Natural killer cell (primary cell): Measurements from ENCODE around the gene BBS1. TPM values are rescaled to one million over a fixed set of nuclear protein-coding genes. Genes with fewer than 3 reads are reported as not detected.

ENCODE experiments used
- ATAC-seq, 3 donors: fragments of 150-1000 bp in 2 of 3; fragments of 200-7000 bp in 1 of 3; cut with Tn5 transposase; 1 replicate in 1 of 3; 2 replicates in 2 of 3; pipeline ENCODE4 v1.10.0; 2021; ENCODE audit warnings: mild to moderate bottlenecking in 2 of 3, moderate library complexity in 2 of 3
- DNase-seq, 2 donors: peaks; one replicate each; pipeline versions ENCODE4 v3.0.0 to v3.0.0-alpha.2; 2013 to 2021; ENCODE audit warnings: mixed read lengths in 1 of 2
- H3K27ac ChIP-seq: one replicate; pipeline ENCODE4 v1.5.1; 2013; ENCODE audit warnings: mild to moderate bottlenecking, low read length
- H3K27me3 ChIP-seq: one replicate; pipeline ENCODE4 v1.6.1; 2013; ENCODE audit warnings: low read length; ENCODE audit not compliant: control insufficient read depth, insufficient read depth
- H3K36me3 ChIP-seq: one replicate; pipeline ENCODE4 v1.6.1; 2013; ENCODE audit warnings: low read length; ENCODE audit not compliant: control insufficient read depth, insufficient read depth
- H3K4me1 ChIP-seq: one replicate; pipeline ENCODE4 v1.6.1; 2013; ENCODE audit warnings: low read length; ENCODE audit not compliant: control insufficient read depth, insufficient read depth
- H3K4me3 ChIP-seq: one replicate; pipeline ENCODE4 v1.5.1; 2013; ENCODE audit warnings: low read length
- H3K9me3 ChIP-seq: one replicate; pipeline ENCODE4 v1.6.1; 2013; ENCODE audit warnings: low read length; ENCODE audit not compliant: control insufficient read depth, insufficient read depth
- H3K27ac Mint-ChIP-seq, 2 donors: one replicate each; pipeline ENCODE4 v1.8.0; 2022; ENCODE audit warnings: mild to moderate bottlenecking in 2 of 2, mixed read lengths in 2 of 2, moderate library complexity in 1 of 2
- H3K27me3 Mint-ChIP-seq, 2 donors: one replicate each; pipeline ENCODE4 v1.8.0; 2022; ENCODE audit warnings: low read depth in 2 of 2, mixed read lengths in 2 of 2
- H3K36me3 Mint-ChIP-seq: one replicate; pipeline ENCODE4 v1.8.0; 2022; ENCODE audit warnings: mixed read lengths
- H3K4me1 Mint-ChIP-seq, 2 donors: one replicate each; pipeline ENCODE4 v1.8.0; 2022; ENCODE audit warnings: mixed read lengths in 2 of 2
- H3K4me3 Mint-ChIP-seq: one replicate; pipeline ENCODE4 v1.8.0; 2022; ENCODE audit warnings: mild to moderate bottlenecking, moderate library complexity, mixed read lengths
- H3K9me3 Mint-ChIP-seq, 2 donors: one replicate each; pipeline ENCODE4 v1.8.0; 2022; ENCODE audit warnings: mixed read lengths in 2 of 2
- WGBS: methylation state at CpG from one replicate; pipeline ENCODE4 v1.1.7; 2013; ENCODE audit warnings: missing lambda C conversion rate; ENCODE audit not compliant: insufficient coverage; 5-methylcytosine and 5-hydroxymethylcytosine counted together
- intact Hi-C: fragments of 100-400 bp; cut with micrococcal nuclease; formaldehyde crosslinking; loops from one replicate; pipeline ENCODE4 v1.14.2; 2022
- total RNA-seq, 4 donors: library from RNA; stranded (reverse); fragments of 120-200 nt in 1 of 4; gene quantifications; one replicate each; pipeline versions ENCODE4 v1.2.3 to v1.2.4, GENCODE V29; 2013 to 2022
- TF ChIP-seq, protein P1 (sequence below): fragments of 200-600 bp; IDR thresholded peaks from one replicate; pipeline ENCODE4 v1.8.0; 2022; ENCODE audit warnings: antibody characterized with exemption

Gene BBS1
- total RNA-seq, 3 donors from 2014 or later (not counting 1 experiment from before 2014, with no cell fraction given), result 12.5 to 22.5 (median 18.1) TPM

DNA sequence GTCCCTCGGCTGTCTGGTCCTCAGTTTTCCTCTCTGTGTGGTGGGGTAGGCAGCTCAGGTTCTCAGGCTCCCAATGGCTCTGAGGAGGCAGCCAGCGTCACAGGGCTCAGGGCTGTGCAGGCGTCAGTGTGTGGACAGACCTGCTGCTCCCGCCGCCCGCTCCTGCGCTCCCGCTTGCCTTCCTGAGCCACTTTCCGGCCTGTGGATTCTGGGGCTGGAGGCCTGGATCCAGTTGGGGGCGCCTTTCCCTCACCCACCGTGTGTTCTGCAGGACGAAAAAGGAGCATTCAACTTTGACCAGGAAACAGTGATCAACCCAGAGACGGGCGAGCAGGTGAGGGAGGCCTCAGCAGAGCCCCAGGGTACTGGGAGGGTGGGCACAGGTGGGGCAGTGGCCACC, 15.5 kb upstream of the BBS1 start:
- DNase-seq (no peak), ATAC-seq (no peak)
- no peaks in the 10 kb centered on the region for H3K27me3 ChIP-seq
- TF ChIP-seq, protein P1, sequence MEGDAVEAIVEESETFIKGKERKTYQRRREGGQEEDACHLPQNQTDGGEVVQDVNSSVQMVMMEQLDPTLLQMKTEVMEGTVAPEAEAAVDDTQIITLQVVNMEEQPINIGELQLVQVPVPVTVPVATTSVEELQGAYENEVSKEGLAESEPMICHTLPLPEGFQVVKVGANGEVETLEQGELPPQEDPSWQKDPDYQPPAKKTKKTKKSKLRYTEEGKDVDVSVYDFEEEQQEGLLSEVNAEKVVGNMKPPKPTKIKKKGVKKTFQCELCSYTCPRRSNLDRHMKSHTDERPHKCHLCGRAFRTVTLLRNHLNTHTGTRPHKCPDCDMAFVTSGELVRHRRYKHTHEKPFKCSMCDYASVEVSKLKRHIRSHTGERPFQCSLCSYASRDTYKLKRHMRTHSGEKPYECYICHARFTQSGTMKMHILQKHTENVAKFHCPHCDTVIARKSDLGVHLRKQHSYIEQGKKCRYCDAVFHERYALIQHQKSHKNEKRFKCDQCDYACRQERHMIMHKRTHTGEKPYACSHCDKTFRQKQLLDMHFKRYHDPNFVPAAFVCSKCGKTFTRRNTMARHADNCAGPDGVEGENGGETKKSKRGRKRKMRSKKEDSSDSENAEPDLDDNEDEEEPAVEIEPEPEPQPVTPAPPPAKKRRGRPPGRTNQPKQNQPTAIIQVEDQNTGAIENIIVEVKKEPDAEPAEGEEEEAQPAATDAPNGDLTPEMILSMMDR, result no peak
- Mint-ChIP-seq H3K36me3 (no peaks in the 10 kb centered on the region), H3K9me3 (no peaks in the 10 kb centered on the region), H3K4me1 (no peaks in the 10 kb centered on the region), H3K4me3 (no peak overlapping the region), H3K27ac (no peak overlapping the region), H3K27me3 (no peaks in the 10 kb centered on the region)
- H3K4me1 ChIP-seq, result no peaks in the 10 kb centered on the region
- intact Hi-C loops, result no loop called here
- no peaks in the 10 kb centered on the region for H3K9me3 ChIP-seq
- no peak overlapping the region for H3K4me3 ChIP-seq
- no peak overlapping the region for H3K27ac ChIP-seq
- peaks cover 48% of the 10 kb centered on the region for H3K36me3 ChIP-seq
- 94% methylated on average over 14 of the region's 14 CpGs for WGBS

DNA sequence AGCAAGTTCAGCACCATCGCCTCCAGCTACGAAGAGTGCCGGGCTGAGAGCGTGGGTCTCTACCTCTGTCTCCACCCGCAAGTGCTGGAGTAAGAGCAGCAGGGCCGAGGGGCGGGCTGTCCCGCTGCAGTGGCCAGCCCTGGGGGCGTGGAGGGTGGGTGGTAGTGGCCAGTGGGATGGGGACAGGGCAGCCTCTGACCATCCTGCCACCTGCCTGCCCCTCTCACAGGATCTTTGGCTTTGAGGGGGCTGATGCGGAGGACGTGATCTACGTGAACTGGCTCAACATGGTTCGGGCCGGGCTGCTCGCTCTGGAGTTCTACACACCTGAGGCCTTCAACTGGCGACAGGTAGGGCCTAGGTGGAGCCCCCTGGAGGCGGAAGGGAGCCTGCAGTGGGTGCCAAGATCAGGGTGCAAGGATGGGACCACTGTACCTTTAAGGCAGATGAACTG, 15.0 kb upstream of the BBS1 start:
- ATAC-seq (no peak), DNase-seq (no peak)
- H3K27ac ChIP-seq, result no peak overlapping the region
- no peaks in the 10 kb centered on the region for H3K36me3 Mint-ChIP-seq
- H3K27me3 Mint-ChIP-seq, result no peaks in the 10 kb centered on the region
- no peaks in the 10 kb centered on the region for H3K9me3 Mint-ChIP-seq
- no peaks in the 10 kb centered on the region for H3K9me3 ChIP-seq
- 96% methylated on average over 17 of the region's 17 CpGs for WGBS
- no peaks in the 10 kb centered on the region for H3K27me3 ChIP-seq
- H3K4me3 ChIP-seq, result no peak overlapping the region
- no peak overlapping the region for H3K27ac Mint-ChIP-seq
- TF ChIP-seq, protein P1, result no peak
- H3K4me3 Mint-ChIP-seq, result no peak overlapping the region
- no peaks in the 10 kb centered on the region for H3K4me1 Mint-ChIP-seq
- H3K4me1 ChIP-seq, result no peaks in the 10 kb centered on the region
- peaks cover 47% of the 10 kb centered on the region for H3K36me3 ChIP-seq
- intact Hi-C loops, result no loop called here

DNA sequence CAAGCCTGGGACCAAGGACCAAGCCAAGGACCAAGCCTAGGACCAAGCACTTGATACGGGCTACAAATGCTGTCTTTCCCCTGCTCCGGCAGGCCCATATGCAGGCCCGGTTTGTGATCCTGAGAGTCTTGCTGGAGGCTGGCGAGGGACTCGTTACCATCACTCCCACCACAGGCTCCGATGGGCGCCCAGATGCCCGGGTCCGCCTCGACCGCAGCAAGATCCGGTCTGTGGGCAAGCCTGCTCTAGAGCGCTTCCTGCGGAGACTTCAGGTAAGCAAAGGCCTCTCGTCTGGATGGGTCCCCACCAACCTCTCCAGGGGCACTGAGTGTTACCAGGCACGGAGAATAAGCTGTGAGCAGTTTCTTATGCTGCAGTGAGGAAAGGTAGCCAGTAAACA, 13.2 kb upstream of the BBS1 start:
- no peaks in the 10 kb centered on the region for H3K4me1 Mint-ChIP-seq
- Histone ChIP-seq H3K36me3 (peaks cover 41% of the 10 kb centered on the region), H3K27ac (no peak overlapping the region), H3K27me3 (no peaks in the 10 kb centered on the region), H3K4me1 (no peaks in the 10 kb centered on the region), H3K9me3 (no peaks in the 10 kb centered on the region), H3K4me3 (no peak overlapping the region)
- H3K27ac Mint-ChIP-seq, result no peak overlapping the region
- DNase-seq (no peak), ATAC-seq (no peak)
- 97% methylated on average over 16 of the region's 16 CpGs for WGBS
- H3K36me3 Mint-ChIP-seq, result no peaks in the 10 kb centered on the region
- intact Hi-C loops, result no loop called here
- H3K27me3 Mint-ChIP-seq, result no peaks in the 10 kb centered on the region
- TF ChIP-seq, protein P1, result no peak
- no peaks in the 10 kb centered on the region for H3K9me3 Mint-ChIP-seq
- H3K4me3 Mint-ChIP-seq, result no peak overlapping the region

DNA sequence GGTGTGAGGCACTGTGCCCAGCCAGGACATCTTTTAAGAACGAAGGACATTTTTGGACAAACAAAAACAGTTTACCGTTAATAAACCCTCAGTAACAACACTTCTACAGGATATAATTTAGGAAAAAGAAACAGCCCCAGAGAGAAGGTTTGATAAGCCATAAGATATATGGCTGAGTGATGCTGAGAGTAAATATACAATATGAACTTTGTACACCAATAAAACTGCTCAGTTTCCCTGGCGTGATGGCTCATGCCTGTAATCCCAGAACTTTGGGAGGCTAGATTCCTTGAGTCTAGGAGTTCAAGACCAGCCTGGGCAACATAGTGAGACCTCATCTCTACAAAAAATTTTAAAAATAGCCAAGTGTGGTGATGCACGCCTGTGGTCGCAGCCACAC, 11.9 kb upstream of the BBS1 start:
- WGBS, result 100% methylated on average over 4 of the region's 5 CpGs
- Histone ChIP-seq H3K36me3 (peaks cover 29% of the 10 kb centered on the region), H3K27ac (no peak overlapping the region), H3K4me1 (no peaks in the 10 kb centered on the region), H3K27me3 (no peaks in the 10 kb centered on the region), H3K4me3 (no peak overlapping the region), H3K9me3 (no peaks in the 10 kb centered on the region)
- TF ChIP-seq, protein P1, result no peak
- Mint-ChIP-seq H3K36me3 (no peaks in the 10 kb centered on the region), H3K4me1 (no peaks in the 10 kb centered on the region), H3K9me3 (no peaks in the 10 kb centered on the region), H3K4me3 (no peak overlapping the region), H3K27ac (no peak overlapping the region), H3K27me3 (no peaks in the 10 kb centered on the region)
- intact Hi-C loops, result no loop called here
- no peak for DNase-seq
- ATAC-seq, result no peak
